Cerebellar cortex (tissue), 1 donor: ENCODE measurements around the gene BSG.

Experiments used
- DNase-seq: peaks from one replicate; pipeline ENCODE4 v3.0.0-alpha.2; 2015; ENCODE audit warnings: low spot score

Gene BSG

DNA sequence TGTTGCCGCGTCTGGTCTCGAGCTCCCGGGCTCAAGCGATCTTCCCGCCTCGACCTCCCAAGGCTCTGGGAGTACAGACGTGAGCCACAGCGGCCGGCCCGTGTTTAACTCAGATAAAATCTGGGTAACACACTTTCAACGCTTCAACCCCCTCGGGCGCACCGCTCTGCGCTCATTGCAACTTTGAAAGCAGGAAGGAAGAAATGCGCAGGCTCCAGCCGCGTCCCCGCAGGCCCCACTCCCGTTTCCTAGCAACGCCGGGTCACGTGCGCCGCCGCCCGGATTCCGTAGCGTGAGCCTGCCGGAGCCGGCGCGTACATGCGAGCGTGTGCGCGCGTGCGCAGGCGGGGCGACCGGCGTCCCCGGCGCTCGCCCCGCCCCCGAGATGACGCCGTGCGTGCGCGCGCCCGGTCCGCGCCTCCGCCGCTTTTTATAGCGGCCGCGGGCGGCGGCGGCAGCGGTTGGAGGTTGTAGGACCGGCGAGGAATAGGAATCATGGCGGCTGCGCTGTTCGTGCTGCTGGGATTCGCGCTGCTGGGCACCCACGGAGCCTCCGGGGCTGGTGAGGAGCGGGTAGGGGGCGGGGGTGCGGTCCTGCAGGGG, at the start of gene BSG:
TSS of gene BSG (plus strand) at position 457 of the 603 bp plus-strand sequence. CDS start at position 496, 39 bp downstream.
- peak; percentile 96 for DNase-seq

DNA sequence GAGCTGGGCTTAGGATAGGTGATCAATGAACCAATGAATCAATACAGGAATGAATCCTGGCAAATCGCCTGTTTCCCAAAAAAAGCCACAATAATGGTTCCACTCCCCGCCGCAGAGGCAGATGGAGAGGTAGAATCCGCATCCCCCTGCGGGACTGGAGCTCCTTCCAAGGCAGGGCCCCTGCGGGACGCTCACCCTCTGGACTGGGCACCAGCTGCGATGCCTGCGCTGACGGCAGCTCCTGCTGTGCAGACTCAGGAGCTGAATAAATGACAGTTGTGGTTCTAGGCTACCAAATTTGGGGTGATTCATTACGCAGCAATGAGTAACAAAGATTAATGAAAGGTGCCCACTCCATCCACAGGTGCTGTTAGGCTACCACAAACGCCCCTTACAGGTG, 49.7 kb upstream of the BSG start:
- DNase-seq, result no peak

- no peak for DNase-seq
Measured at GRCh38 chr19:524062-524674, 48.2 kb upstream of the BSG start.

GRCh38 chr19:525029-525428, 47.4 kb upstream of the BSG start:
- DNase-seq, result no peak

DNA sequence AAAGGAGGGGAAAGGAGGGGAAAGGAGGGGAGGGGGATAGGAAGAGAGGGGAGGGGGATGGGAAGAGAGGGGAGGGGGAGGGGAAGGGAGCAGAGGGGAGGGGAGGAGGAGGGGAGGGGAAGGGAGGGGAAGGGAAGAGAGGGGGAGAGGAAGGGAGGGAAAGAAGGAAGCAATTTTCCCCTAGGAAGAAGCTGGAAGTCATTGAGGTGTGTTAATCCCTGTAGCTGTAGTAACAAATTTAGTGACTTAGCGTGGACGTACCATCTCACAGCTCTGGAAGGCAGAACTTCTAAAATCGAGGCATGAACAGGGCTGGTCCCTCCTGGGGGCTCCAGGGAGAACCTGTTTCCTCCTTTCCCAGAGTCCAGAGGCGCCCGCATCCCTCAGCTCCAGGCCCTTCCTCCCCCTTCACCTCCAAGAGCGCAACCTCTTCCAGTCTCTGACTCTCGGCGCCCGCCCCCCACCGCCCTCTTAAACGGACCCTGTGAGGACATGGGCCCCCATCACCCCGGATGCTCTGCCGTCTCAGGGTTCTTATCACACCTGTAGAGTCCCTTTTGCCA, 46.5 kb upstream of the BSG start:
- no peak for DNase-seq

- no peak for DNase-seq
Measured at GRCh38 chr19:530134-531008, 42.0 kb upstream of the BSG start.

DNA sequence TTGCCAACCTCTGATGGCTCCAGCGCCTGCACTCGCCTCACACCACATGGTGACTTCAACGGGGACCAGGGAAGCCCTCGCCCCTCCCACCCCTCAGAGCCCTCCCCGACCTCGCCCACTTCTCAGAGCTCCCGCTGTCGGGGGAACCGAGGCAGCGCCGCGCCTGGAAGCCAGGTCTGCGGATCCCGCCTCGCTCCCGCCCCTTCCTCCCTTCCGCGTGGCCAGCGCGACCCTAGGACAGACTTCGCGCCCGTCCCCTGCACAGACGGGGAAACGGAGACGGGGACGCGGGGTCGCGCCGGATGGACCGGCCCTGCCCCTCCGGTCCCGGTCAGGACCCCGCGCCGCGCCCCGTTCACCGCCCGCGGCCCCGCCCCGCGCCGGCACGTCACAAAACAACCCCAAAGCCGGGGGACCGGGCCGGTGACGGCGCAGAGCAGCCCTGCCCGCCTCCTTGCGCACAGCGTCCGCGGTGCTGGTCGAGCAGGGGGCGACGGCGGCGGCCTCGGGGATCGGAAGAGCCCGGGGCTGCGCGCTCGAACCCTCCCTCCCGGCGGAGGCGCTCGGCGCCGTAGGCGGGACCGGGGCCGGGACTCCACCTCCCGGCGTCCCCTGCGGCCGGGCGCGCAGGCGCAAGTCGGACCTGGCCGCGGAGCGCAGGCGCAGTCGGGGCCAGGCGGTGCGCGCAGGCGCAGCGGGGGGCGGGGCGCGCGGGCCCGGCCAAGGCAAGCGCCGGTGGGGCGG, 41.2 kb upstream of the BSG start:
- DNase-seq, result peak; percentile 73

GRCh38 chr19:531753-532560, 40.4 kb upstream of the BSG start, which contains the start of gene CDC34:
Gene CDC34, plus strand, starts transcription at chr19:531760. Its CDS starts 172 bp downstream, at chr19:531932.
- DNase-seq, result no peak

GRCh38 chr19:532561-533363, 39.6 kb upstream of the BSG start:
- DNase-seq, result peak; percentile 86

- no peak for DNase-seq
Measured at GRCh38 chr19:533364-534058, 38.9 kb upstream of the BSG start.

GRCh38 chr19:534088-534487, 38.3 kb upstream of the BSG start:
- DNase-seq, result no peak

- DNase-seq, result peak; percentile 46
Measured at GRCh38 chr19:535017-535835, 37.2 kb upstream of the BSG start.

DNA sequence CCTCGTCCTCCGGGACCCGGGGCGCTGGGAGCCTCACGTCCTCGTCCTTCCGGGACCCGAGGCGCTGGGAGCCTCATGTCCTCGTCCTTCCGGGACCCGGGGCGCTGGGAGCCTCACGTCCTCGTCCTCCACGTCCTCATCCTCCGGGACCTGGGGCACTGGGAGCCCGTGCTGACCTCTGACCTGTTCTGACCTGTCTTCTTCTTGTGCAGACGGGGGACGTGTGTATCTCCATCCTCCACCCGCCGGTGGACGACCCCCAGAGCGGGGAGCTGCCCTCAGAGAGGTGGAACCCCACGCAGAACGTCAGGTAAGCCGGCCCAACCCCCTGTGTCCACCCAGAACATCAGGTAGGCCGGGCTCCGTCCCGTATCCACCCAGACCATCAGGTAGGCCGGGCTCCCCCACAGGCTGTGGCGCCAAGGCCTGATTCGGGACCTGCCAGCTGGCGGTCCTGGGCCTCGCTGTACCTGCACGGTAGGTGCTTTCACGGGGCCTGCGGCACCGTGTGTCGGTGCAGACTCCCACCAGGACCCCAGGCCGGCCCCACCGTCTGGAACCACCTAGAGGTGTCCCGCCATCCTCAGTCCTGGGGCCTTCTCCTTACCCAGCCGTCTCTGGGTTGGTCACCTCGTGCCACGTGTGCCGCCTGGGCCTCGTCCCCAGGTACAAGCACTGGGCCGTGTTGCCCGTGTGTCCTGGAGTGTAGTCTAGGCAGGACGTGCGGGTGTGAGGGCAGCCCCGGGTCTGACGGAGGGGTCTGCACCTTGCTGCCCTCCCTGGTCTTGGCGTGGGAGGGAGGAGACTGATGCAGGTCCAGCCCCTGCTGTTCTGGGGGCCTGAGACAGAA, 36.1 kb upstream of the BSG start:
- DNase-seq, result no peak

DNA sequence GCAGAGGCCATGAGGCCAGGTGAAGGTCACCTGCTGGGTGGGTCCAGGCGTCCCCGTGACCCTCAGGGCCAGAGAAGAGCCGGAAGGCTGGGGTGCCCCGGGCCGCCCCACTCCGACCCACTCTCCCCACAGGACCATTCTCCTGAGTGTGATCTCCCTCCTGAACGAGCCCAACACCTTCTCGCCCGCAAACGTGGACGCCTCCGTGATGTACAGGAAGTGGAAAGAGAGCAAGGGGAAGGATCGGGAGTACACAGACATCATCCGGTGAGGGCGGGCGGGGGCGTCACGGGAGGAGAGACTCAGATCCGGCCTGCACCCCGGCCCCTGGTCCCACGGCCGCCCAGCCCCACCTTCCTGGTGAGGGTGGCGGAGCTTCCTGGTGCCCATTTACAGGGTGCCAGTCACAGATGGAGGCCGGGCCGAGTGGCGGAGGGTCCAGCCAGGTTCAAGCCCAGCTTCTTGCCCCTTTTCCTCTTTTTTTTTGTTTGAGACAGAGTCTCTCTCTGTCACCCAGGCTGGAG, 35.5 kb upstream of the BSG start:
- no peak for DNase-seq

- no peak for DNase-seq
Measured at GRCh38 chr19:538641-539428, 33.6 kb upstream of the BSG start.

GRCh38 chr19:539429-540030, 32.9 kb upstream of the BSG start:
- no peak for DNase-seq
